Panc1 (cell line): ENCODE measurements around the gene OR51B4.

Experiments used
- CTCF ChIP-seq: fragments of 450-650 bp; IDR thresholded peaks from 2 replicates; pipeline ENCODE4 v1.5.1; 2017; ENCODE audit warnings: mild to moderate bottlenecking
- POLR2AphosphoS5 ChIP-seq: IDR thresholded peaks from 2 replicates; pipeline ENCODE4 v1.6.1; 2012; ENCODE audit warnings: mild to moderate bottlenecking, low read depth, low read length, moderate library complexity
- REST ChIP-seq, 2 experiments: IDR thresholded peaks; 2 replicates each; pipeline ENCODE4 v1.6.1; 2011 to 2012; ENCODE audit warnings: low read depth in 2 of 2, control low read depth in 1 of 2, low read length in 1 of 2, mild to moderate bottlenecking in 1 of 2, moderate library complexity in 1 of 2; ENCODE audit not compliant: insufficient read depth in 1 of 2
- TCF7L2 ChIP-seq: IDR thresholded peaks from 2 replicates; pipeline ENCODE4 v1.6.1; 2011; ENCODE audit warnings: mild to moderate bottlenecking, low read depth, low read length, inconsistent platforms

- no peak for TF ChIP-seq POLR2AphosphoS5
- no peak for TF ChIP-seq CTCF
- TF ChIP-seq REST (IDR thresholded peaks at IDR 0.05; ENCODE audit: insufficient read depth in 1 of 2, low read depth in 2 of 2, low read length in 1 of 2) = no peak
- no peak for TF ChIP-seq TCF7L2
Measured at GRCh38 chr11:5310423-5310822, 8.7 kb upstream of the OR51B4 start.
